HG03103 (cell line): ENCODE measurements around the gene XG.
"Not testable (repeated sequence)": the region's sequence is repeated elsewhere in the genome, so short reads cannot be mapped to it uniquely, and the experiment has no call there.

Source experiments
- ATAC-seq: cut with Tn5 transposase; IDR thresholded peaks from one replicate; pipeline ENCODE4 v1.9.1; 2021; ENCODE audit warnings: low read depth; ENCODE audit not compliant: unreplicated experiment

The XG gene

GRCh38 chrX:2732649-2733048 is 19.2 kb upstream of the XG start:
- no peak for ATAC-seq

- no peak for ATAC-seq
Observed at GRCh38 chrX:2733286-2733685, 18.6 kb upstream of the XG start.

GRCh38 chrX:2735270-2735669 is 16.6 kb upstream of the XG start:
- ATAC-seq: no peak

GRCh38 chrX:2740672-2741071 is 11.2 kb upstream of the XG start:
- ATAC-seq: no peak

GRCh38 chrX:2741386-2741785 is 10.5 kb upstream of the XG start:
- no peak for ATAC-seq

- not testable (repeated sequence) for ATAC-seq
Observed at GRCh38 chrX:2746250-2746649, 5.6 kb upstream of the XG start.

GRCh38 chrX:2748171-2748814 is 3.5 kb upstream of the XG start:
- no peak for ATAC-seq

- no peak for ATAC-seq
Observed at GRCh38 chrX:2748815-2749188, 3.0 kb upstream of the XG start.

- ATAC-seq: no peak
Observed at GRCh38 chrX:2751291-2751690, 549 bp upstream of the XG start.

GRCh38 chrX:2752441-2752840 is 601 bp downstream of the XG start:
- not testable (repeated sequence) for ATAC-seq

GRCh38 chrX:2755163-2755715 is 3.4 kb downstream of the XG start:
- not testable (repeated sequence) for ATAC-seq

GRCh38 chrX:2756548-2756947 is 4.7 kb downstream of the XG start:
- ATAC-seq: no peak

GRCh38 chrX:2761246-2761645 is 9.4 kb downstream of the XG start:
- ATAC-seq: no peak

- ATAC-seq: not testable (repeated sequence)
Observed at GRCh38 chrX:2762671-2763070, 10.8 kb downstream of the XG start.

- not testable (repeated sequence) for ATAC-seq
Observed at GRCh38 chrX:2764766-2765548, 13.1 kb downstream of the XG start.

- no peak for ATAC-seq
Observed at GRCh38 chrX:2765549-2765830, 13.7 kb downstream of the XG start.

GRCh38 chrX:2766906-2767305 is 15.1 kb downstream of the XG start:
- no peak for ATAC-seq

GRCh38 chrX:2767631-2768455 is 16.0 kb downstream of the XG start:
- no peak for ATAC-seq

- ATAC-seq: no peak
Observed at GRCh38 chrX:2769615-2770014, 17.8 kb downstream of the XG start.

GRCh38 chrX:2773166-2774055 is 21.6 kb downstream of the XG start:
- ATAC-seq: not testable (repeated sequence)
